Liver (tissue), 9 donors: ENCODE results near the gene KTN1. TPM values are rescaled to one million over a fixed set of nuclear protein-coding genes. Genes with fewer than 3 reads are reported as not detected.

Source experiments
- DNase-seq: peaks from one replicate; pipeline ENCODE4 v3.0.0-alpha.2; 2017; ENCODE audit warnings: low spot score
- H3K27ac ChIP-seq, 2 donors: one replicate each; pipeline ENCODE4 v1.7.0; 2013; ENCODE audit warnings: inconsistent platforms in 2 of 2, low read length in 2 of 2, control low read depth in 1 of 2, low read depth in 1 of 2, mild to moderate bottlenecking in 1 of 2
- H3K27me3 ChIP-seq, 4 donors: one replicate each; pipeline versions ENCODE4 v1.6.1 to v1.7.0; 2013; ENCODE audit warnings: low read length in 3 of 4, inconsistent platforms in 1 of 4, mild to moderate bottlenecking in 1 of 4, moderate library complexity in 1 of 4; ENCODE audit not compliant: control insufficient read depth in 4 of 4, insufficient read depth in 4 of 4
- H3K36me3 ChIP-seq, 4 donors: one replicate each; pipeline versions ENCODE4 v1.6.1 to v1.7.0; 2013; ENCODE audit warnings: low read length in 3 of 4, mild to moderate bottlenecking in 3 of 4, low read depth in 1 of 4, moderate library complexity in 1 of 4; ENCODE audit not compliant: control insufficient read depth in 4 of 4, insufficient read depth in 3 of 4
- H3K4me1 ChIP-seq, 4 donors: one replicate each; pipeline versions ENCODE4 v1.6.1 to v1.7.0; 2013; ENCODE audit warnings: low read length in 3 of 4, mild to moderate bottlenecking in 3 of 4, moderate library complexity in 1 of 4; ENCODE audit not compliant: control insufficient read depth in 4 of 4, insufficient read depth in 4 of 4
- H3K4me3 ChIP-seq, 3 donors: one replicate each; pipeline versions ENCODE4 v1.6.1 to v1.7.0; 2013; ENCODE audit warnings: low read length in 3 of 3, control low read depth in 1 of 3, low read depth in 1 of 3, mild to moderate bottlenecking in 1 of 3
- H3K9ac ChIP-seq, 2 donors: one replicate each; pipeline ENCODE4 v1.7.0; 2013; ENCODE audit warnings: low read length in 2 of 2, mild to moderate bottlenecking in 2 of 2, moderate library complexity in 2 of 2, control low read depth in 1 of 2, low read depth in 1 of 2
- H3K9me3 ChIP-seq, 4 donors: one replicate each; pipeline versions ENCODE4 v1.6.1 to v1.7.0; 2013; ENCODE audit warnings: low read length in 3 of 4; ENCODE audit not compliant: control insufficient read depth in 4 of 4
- CTCF ChIP-seq: fragments of 150-350 bp; IDR thresholded peaks from 2 replicates; pipeline ENCODE4 v1.5.1; 2017; ENCODE audit warnings: improper control_type of control experiment, low read depth, low read length; ENCODE audit not compliant: missing input control
- GABPA ChIP-seq, 2 donors: IDR thresholded peaks in 1 of 2; conservative IDR thresholded peaks in 1 of 2; 2 replicates each; pipeline ENCODE4 v1.6.1; 2016; ENCODE audit warnings: antibody characterized with exemption in 2 of 2, mild to moderate bottlenecking in 1 of 2, moderate library complexity in 1 of 2
- HNF4G ChIP-seq: IDR thresholded peaks from 2 replicates; pipeline ENCODE4 v1.6.1; 2016; ENCODE audit warnings: antibody characterized with exemption
- JUND ChIP-seq, 2 donors: IDR thresholded peaks; 2 replicates each; pipeline ENCODE4 v1.6.1; 2016; ENCODE audit warnings: antibody characterized with exemption in 2 of 2
- NR2F2 ChIP-seq: IDR thresholded peaks from 2 replicates; pipeline ENCODE4 v1.6.1; 2016; ENCODE audit warnings: antibody characterized with exemption
- RAD21 ChIP-seq, 2 donors: IDR thresholded peaks; 2 replicates each; pipeline ENCODE4 v1.6.1; 2016; ENCODE audit warnings: antibody characterized with exemption in 2 of 2, mild to moderate bottlenecking in 2 of 2
- REST ChIP-seq: IDR thresholded peaks from 2 replicates; pipeline ENCODE4 v1.6.1; 2016; ENCODE audit warnings: antibody characterized with exemption, mild to moderate bottlenecking
- RXRA ChIP-seq, 2 donors: IDR thresholded peaks; 2 replicates each; pipeline ENCODE4 v1.6.1; 2017 to 2018; ENCODE audit warnings: antibody characterized with exemption in 2 of 2, mild to moderate bottlenecking in 1 of 2
- SP1 ChIP-seq: IDR thresholded peaks from 2 replicates; pipeline ENCODE4 v1.6.1; 2018; ENCODE audit warnings: antibody characterized with exemption, mild to moderate bottlenecking
- TAF1 ChIP-seq: conservative IDR thresholded peaks from 2 replicates; pipeline ENCODE4 v1.6.1; 2016; ENCODE audit warnings: antibody characterized with exemption, mild to moderate bottlenecking
- YY1 ChIP-seq: IDR thresholded peaks from 2 replicates; pipeline ENCODE4 v1.6.1; 2016; ENCODE audit warnings: antibody characterized with exemption, mild to moderate bottlenecking
- WGBS: extraction: QIAGEN DNeasy Blood & Tissue Kit; methylation state at CpG from one replicate; pipeline ENCODE4 v1.1.7; 2013; 5-methylcytosine and 5-hydroxymethylcytosine counted together
- polyA plus RNA-seq, 2 donors: library from polyadenylated mRNA; stranded (reverse) in 1 of 2; unstranded in 1 of 2; fragments of 200-250 nt in 1 of 2; fragments of >200 nt in 1 of 2; fragmentation: Nextera tagmentation in 1 of 2; extraction: Ambion mirVana in 1 of 2; gene quantifications; one replicate each; pipeline versions ENCODE4 v1.2.1 to v1.2.3, GENCODE V29; 2013 to 2015
- total RNA-seq, 2 donors: library from RNA; depleted of rRNA; stranded (reverse); fragments of >200 nt; gene quantifications; one replicate each; pipeline ENCODE4 v1.2.3, GENCODE V29; 2014
- TF ChIP-seq, protein P1 (sequence below): IDR thresholded peaks from 2 replicates; pipeline ENCODE4 v1.6.1; 2016; ENCODE audit warnings: antibody characterized with exemption
- TF ChIP-seq, protein P2 (sequence below): IDR thresholded peaks from 2 replicates; pipeline ENCODE4 v1.6.1; 2016; ENCODE audit warnings: antibody characterized with exemption
- donor health status: healthy.
- donor health status: healthy.
- donor health status: healthy.
- donor health status: healthy.
- donor health status: healthy.

KTN1 gene
- total and polyA plus RNA-seq, 4 donors: 34.9 to 141 (median 59.6) TPM

- peaks cover 0 to 2% (median 0%) of the 10 kb centered on the region in 4 donors for H3K9me3 ChIP-seq
- DNase-seq: no peak
These were observed 26.2 kb upstream of the KTN1 start for GRCh38 chr14:55553791-55554190.

More at GRCh38 chr14:55553791-55554190, 26.2 kb upstream of the KTN1 start:
- no peak overlapping the region for H3K27ac ChIP-seq
- WGBS: 91% methylated on average over 2 of the region's 2 CpGs
- no peak overlapping the region for H3K9ac ChIP-seq
- no peaks in the 10 kb centered on the region for H3K36me3 ChIP-seq
- TF ChIP-seq HNF4G (no peak), SP1 (no peak), RAD21 (IDR thresholded peaks at IDR 0.05) (no peak), YY1 (no peak), CTCF (no peak), JUND (IDR thresholded peaks at IDR 0.05) (no peak), GABPA (IDR thresholded peaks at IDR 0.05 in 1 of 2, conservative IDR thresholded peaks at IDR 0.05 in 1 of 2) (no peak), RXRA (IDR thresholded peaks at IDR 0.05) (no peak), REST (no peak), TAF1 (no peak), NR2F2 (no peak)
- TF ChIP-seq, protein P1, sequence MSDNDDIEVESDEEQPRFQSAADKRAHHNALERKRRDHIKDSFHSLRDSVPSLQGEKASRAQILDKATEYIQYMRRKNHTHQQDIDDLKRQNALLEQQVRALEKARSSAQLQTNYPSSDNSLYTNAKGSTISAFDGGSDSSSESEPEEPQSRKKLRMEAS: no peak
- TF ChIP-seq, protein P2, sequence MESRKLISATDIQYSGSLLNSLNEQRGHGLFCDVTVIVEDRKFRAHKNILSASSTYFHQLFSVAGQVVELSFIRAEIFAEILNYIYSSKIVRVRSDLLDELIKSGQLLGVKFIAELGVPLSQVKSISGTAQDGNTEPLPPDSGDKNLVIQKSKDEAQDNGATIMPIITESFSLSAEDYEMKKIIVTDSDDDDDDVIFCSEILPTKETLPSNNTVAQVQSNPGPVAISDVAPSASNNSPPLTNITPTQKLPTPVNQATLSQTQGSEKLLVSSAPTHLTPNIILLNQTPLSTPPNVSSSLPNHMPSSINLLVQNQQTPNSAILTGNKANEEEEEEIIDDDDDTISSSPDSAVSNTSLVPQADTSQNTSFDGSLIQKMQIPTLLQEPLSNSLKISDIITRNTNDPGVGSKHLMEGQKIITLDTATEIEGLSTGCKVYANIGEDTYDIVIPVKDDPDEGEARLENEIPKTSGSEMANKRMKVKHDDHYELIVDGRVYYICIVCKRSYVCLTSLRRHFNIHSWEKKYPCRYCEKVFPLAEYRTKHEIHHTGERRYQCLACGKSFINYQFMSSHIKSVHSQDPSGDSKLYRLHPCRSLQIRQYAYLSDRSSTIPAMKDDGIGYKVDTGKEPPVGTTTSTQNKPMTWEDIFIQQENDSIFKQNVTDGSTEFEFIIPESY: no peak
- no peak overlapping the region for H3K4me3 ChIP-seq
- H3K4me1 ChIP-seq: peaks cover 0 to 2% (median 1%) of the 10 kb centered on the region in 4 donors
- no peaks in the 10 kb centered on the region for H3K27me3 ChIP-seq
